ENCODE results near the gene ERBB2.
A peak's percentile ranks its signal among the peaks of the same experiment; 100 is the strongest.

Gene ERBB2

DNA sequence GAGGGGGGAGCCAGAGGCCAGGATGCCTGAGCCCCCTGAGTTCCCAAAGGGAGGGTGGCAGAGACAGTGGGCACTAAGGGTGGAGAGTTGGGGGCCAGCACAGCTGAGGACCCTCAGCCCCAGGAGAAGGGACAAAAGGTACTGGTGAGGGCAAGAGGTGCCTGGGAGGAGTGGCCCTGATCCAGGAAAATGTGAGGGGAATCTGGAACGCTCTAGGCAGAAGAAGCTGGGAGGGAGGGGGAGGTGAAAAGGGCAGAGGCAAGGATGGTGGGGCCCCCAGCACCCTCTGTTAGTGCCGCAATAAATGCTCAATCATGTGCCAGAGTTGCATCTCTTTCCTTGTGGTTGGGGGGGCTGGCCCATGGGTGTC, 33.6 kb upstream of the ERBB2 start:
- DNase-seq = no peak

DNA sequence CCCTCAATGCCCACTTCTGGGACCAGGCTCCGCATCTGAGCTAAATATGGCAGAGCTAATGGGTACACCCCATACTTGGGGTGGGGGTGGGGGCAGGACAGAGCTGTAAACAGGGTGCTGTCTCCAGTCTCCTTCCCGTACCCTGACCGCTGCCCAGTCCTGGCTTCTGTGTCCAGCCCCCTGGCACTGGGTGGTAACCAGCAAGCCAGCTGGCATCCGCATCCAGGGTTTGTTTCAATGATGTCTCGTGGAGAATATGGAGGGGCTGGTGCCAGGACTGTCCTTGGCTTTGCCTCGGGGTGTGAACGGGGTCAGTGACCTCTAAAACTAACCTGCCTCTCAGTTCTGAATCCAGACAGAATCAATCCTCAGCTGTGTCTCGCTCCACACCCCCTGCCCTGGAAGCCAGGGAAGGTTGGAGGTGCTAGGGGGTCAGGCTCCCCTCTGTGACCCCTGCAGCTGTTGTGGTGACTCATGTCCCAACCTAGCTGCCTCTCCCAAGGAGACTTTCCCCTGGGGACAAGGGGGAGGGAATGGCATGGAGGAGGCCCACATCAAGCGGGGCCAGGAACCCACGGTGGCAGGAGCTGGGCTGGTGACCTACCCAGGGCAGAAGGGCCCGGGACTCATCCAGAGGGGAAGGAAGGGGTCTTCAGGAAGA, 33.1 kb upstream of the ERBB2 start:
- DNase-seq = no peak

DNA sequence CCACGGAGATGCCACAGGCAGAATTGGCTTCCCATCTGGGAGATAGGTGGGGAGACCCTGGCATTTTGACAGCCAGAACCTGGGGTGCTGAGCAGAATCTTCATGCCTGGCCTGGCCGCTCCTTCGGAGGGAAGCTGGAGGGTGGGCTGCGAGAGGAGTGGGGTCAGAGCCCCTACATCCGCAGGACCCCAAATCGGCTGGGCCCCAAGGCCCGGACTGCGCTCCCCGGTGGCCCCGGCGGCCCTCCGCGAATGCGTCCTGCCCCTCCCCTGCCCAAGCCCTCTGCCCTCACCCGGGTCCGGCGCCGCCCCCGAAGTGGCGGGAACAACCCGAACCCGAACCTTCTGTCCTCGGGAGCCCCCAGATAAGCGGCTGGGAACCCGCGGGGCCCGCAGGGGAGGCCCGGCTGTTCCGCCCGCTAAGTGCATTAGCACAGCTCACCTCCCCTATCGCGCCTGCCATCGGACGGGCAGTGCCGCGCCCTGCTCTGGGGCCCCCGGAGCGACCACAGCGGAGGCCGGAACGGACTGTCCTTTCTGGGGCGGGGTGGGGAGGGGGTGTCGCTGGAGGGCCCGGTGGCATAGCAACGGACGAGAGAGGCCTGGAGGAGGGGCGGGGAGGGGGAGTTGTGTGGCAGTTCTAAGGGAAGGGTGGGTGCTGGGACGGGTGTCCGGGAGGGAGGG, 32.5 kb upstream of the ERBB2 start:
- DNase-seq = no peak

DNA sequence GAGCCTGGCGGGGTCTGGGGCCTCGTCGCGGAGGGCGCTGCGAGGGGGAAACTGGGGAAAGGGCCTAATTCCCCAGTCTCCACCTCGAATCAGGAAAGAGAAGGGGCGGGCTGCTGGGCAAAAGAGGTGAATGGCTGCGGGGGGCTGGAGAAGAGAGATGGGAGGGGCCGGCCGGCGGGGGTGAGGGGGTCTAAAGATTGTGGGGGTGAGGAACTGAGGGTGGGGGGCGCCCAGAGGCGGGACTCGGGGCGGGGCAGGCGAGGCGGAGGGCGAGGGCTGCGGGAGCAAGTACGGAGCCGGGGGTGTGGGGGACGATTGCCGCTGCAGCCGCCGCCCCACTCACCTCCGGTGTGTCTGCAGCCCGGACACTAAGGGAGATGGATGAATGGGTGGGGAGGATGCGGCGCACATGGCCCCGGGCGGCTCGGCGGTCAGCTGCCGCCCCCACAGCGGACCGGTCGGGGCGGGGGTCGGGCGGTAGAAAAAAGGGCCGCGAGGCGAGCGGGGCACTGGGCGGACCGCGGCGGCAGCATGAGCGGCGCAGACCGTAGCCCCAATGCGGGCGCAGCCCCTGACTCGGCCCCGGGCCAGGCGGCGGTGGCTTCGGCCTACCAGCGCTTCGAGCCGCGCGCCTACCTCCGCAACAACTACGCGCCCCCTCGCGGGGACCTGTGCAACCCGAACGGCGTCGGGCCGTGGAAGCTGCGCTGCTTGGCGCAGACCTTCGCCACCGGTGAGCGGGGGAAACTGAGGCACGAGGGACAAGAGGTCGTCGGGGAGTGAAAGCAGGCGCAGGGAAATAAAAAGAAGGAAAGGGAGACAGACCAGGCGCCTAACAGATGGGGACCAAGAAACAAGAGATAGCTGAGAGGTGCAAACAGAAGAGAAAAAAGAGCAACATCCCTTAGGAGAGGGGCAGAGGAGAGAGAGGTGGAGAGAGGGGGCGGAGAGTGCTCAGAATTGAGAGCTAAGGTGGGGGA, 31.6 kb upstream of the ERBB2 start, which contains the start of gene PNMT:
PNMT (plus strand) TSS at position 509 of the 980 bp plus-strand sequence; CDS start at position 532, 23 bp downstream.
- peak; percentile 79 for DNase-seq

DNA sequence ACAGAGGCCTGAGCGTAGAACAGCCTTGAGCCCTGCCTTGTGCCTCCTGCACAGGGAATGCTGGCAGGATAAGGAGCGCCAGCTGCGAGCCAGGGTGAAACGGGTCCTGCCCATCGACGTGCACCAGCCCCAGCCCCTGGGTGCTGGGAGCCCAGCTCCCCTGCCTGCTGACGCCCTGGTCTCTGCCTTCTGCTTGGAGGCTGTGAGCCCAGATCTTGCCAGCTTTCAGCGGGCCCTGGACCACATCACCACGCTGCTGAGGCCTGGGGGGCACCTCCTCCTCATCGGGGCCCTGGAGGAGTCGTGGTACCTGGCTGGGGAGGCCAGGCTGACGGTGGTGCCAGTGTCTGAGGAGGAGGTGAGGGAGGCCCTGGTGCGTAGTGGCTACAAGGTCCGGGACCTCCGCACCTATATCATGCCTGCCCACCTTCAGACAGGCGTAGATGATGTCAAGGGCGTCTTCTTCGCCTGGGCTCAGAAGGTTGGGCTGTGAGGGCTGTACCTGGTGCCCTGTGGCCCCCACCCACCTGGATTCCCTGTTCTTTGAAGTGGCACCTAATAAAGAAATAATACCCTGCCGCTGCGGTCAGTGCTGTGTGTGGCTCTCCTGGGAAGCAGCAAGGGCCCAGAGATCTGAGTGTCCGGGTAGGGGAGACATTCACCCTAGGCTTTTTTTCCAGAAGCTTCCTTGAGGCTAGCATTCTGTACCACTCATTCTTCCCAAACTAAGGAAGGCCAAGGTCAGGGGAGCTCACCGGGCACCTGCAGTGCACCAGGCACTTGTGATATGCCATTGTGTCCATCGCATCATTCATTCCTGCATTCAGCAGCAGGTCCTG, 29.7 kb upstream of the ERBB2 start:
- no peak for DNase-seq

DNA sequence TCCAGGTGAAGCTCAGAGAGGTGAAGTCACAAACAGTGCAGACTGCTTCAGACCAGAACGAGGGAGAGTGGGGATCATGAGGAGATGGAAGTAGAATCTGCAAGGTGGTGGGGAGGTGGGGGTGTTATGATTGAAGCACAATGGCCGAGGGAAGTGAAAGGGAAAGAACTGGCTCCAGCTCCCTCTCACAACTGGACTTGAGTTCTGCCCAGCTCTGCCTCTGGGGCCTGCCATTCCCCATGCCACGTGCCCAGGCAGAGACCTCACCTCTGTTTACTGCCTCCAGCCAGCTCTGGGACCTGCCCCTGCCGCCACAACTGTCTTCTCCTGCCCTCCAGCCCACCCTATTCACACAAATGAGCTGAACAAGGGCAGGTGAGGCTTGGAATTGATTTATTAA, 29.1 kb upstream of the ERBB2 start:
- DNase-seq = no peak

DNA sequence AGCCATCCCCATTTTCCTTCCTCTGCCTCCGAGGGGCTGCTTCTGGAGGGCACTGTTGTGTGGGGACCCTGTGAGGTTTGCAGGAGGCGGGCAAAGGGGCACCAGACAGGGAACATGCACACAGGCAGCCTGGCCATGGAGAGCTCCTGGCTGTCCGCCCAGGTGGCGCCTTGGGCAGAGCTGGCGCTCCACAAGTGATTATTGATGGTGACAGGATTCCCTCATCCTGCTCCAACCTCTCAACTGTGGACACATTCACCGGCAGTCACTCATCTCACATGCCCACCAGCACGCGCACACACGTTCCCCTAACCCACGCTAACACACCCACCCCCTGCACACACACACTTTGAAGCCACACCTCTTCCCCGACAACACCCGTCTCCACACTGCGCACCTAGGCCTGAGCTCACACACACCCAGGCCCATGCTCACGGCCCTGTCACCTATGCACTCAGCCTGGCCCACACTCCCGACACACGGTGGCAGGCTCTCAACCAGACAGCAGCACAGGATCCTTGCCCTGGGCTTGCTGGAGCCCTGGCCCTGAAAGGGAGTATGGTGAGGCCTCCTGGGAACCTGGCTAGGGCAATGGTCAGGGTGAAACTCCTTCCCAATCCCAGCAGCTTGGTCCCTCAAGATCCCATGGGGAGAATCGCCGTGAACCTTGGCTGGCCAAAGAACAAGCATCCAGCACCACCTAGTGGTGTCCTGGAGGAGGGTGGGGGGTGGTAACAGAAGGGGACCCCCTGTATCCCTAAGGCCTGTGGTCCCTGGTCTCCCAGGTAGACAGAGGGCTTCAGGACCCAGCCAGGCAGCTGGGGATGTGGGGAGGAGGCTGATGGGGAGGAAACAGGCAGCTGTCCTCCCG, 28.0 kb upstream of the ERBB2 start:
- DNase-seq = no peak

DNA sequence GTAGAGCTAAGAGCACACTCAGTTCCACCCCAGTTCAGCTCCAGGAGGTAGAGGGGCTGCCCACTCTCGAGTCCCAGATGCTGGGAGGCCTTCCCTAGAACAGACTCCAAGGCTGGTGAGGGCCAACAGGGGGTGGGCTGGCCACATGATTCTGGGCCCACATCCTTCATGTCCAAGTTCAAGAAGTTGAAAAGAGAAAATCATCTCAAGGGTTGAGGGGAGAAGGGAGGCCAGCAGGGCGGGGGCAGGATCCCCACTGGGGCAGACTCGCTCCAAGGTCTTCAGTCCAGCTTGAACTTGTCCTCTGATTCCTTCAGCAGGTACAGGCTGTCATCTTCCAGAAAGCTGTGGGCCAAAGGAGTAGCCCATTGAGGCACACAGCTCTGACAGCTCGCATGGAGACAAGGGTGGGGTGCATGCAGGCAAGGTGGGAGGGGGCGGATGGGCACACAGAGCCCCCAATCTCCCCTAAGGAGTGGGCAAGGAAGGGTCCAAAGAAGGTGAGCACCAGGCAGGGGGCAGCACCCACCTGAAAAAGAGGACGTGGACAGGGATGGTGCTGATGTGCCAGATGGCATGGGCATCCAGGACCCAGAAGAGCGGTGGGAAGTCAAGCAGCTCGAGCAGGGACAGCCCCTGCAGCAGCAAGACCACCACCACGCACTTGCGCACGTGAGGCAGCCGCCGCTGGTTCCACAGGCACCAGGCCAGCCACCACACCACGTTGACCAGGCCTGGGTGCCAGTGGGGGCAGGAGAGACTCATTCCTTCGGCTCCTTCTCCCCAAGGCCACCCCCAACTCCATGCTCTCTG, 27.1 kb upstream of the ERBB2 start:
- DNase-seq = no peak

DNA sequence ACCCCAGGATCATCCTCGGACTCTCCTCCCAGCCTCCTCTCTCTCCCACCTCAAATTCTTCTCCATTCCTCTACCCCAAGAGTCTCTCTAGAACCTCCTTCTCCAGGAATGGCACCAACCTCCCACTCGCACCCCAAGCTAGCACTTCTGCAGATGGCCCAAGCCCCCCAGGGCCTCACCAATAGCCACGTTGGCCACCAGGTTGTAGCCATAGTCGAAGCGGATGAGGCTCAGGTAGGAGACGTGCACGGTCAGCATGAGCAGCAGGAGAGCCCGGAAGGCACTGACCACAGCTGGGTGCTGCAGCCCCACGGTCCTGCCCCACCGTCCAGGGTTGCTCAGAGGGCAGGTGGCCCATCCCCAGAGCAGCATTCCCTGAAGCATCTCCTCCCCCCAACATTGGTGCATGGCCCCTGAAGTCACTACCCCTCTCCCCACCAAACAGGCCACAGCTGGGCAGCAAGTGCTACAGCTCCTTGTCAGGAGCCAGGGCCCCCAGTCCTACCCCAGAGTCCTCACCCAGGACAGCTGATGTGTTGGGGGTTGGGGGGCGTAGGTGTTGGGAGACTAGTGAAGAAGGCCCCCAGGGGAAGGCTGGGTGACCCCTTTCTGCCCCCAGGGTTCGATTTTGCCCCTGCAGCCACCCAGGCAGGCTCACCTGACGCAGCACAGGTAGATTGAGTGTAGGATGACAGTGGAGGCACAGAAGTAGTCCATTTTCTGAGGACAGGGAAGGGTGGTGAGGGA, 26.4 kb upstream of the ERBB2 start:
- no peak for DNase-seq

DNA sequence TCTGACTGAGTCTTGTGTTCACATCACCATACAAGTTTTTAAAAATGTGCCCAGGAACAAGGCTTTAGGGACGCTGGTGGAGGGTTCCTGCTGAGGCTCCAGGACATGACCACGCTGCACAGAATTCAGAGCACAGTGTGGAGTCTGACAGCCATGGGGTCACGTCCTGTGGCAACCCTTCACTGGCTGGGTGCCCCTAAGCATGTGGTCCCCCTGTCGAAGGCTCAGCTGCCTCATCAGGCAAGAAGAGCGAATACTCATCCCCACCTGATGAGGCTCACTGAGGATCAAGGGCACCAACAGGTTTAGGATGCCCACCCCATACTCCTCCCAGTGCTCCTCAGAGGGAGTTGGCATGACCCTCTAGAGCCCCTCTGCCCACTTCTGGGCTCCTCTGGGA, 25.7 kb upstream of the ERBB2 start:
- DNase-seq = no peak

DNA sequence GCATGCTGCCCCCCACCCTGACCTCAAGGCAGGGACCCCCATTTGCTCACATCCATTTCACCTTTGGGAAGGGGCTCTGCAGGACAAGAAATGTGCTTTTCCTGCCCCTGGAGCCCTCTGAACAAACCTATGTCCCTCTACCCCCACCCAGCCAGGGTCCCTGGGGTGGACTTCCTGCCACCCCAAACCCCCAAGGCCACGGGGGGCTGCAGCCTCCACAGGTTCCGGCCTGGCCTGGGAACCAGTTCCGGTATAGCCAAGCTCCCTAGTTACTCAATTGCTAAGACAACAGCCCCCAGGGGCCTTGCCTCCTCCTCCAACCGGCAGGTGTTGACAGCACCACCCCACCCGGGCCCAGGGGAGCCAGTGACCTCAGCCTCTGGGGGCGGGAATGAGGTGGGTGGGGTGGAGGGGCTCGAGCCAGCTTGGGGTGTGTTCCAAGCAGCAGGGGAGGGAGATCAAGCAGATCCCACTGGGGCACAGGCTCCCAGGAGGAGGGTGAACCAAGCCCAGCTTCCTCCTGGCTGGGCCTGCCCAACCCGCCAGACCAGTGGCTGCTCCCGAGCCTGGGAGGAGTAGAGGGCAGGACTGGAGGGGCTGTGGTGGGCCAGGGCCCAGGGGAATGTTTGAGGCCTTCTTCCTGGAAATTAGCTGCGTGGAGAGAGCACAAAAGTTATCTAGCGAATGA, 25.0 kb upstream of the ERBB2 start:
- peak; percentile 73 for DNase-seq

DNA sequence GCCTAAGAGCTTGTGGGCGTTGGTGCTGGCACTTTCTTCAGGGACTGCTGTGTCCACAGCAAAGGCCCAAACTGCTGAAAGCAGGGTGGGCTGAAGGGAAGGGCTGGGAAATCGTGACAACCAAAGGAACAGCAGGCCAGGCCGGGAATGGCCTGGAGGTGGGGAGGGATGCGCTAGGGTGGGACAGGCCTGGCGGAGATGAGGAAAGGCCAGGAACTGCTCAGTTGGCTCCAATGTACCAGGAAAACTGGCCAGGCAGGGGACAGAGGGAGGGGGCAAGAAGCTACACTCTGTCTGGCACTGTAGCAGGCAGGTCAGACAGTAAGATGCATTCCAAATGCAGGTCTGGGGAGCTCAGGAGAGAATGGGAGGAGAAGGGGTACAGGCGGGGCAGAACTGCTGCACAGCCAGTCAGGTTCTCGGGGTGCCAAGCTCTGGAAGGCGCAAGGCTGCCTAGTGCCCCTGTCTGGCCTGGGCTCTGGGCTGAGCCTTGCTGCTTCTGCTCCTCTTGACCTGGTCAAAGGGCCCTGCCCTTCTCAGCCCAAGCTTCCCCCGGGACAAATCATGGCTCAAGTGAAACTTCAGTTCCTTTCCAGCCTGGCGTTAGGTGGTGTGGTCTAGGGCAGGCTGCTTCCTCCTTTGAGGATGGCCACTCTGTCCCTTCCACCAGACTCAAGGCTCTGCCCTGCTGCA, 24.3 kb upstream of the ERBB2 start:
- no peak for DNase-seq

DNA sequence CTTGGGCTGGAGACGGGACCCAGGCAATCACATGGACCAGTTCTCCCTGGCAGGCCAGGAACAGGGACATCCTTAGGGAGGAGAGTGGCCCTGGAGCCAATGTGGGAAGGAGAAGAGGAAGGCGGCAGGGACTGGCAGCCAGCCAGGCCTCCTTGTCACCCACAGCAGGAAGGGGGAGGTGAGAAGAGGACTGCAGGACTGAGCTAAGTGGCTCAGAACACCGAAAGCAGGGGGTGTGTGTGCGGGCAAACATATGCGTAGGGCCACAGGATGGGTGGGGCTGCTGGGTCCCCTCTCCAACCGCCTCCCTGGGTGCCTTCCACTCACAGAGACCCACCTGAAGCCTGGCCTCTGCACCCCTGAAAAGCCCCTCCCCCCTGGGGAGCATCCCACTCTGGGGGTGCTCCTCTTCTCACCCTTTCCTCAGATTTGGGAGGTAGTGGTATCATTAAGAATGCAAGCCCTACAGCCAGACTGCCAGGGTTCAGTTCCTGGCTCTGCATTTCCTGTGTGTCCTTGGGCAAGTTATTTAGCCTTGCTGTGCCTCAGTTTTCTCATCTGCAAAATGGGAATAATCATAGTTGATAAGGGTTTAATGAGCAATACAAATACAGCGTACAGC, 23.6 kb upstream of the ERBB2 start:
- DNase-seq = peak; percentile 60

DNA sequence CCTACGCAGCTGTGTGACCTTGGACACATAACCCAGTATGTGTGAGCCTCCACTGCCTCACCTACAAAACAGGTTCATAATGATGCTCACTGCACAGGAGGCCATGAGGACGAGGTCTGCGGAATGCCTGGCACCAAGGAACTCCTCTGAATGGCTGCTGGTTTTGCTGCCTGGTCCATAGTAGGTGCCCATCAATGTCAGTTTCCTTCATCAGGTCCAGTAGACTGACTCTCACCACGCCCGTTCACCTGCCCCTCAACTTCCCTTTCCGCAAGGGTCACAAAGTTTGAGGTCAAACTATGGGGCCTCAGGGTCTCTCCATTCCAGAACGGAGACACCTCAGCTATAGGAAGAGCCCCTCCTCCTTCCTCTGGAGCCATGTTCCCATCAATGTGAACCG, 22.8 kb upstream of the ERBB2 start:
- no peak for DNase-seq

DNA sequence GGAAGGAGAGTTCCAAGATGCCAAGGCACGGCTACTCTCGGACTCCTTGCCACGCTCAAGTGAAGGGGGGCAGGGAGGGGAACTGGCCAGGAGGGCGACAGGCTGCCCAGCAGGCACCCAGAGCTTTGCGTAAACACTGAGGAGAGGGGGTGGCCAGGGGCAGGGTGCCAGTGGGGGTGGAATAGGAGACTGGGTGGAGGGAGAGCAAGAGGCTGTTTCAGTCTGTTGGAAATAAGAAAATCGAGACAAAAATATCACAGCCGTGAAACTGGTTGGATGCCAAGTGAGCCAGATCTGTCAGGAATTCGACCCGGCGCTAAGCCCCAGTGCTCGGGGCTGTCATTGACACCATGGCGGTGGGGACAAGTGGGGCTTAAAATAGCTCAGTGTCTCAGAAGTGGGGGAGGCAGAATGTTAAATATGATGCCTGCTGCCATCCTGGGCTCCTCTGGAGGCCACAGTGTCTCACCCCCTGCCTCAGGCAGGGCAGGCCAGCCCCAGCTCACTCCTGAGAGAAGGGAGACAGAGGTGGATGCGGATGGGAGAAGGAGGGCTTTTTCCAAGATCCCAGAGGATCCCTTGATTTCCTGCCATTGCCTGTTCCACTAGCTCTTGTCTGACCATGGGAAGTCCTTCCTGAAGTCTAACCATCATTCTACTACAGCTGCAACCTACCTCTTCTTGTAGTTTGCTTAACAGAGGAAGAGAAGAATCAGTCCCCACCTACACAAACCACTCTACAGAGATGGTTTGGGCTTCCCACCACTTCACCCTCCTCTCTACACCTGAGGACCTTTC, 22.1 kb upstream of the ERBB2 start:
- DNase-seq = peak; percentile 52

DNA sequence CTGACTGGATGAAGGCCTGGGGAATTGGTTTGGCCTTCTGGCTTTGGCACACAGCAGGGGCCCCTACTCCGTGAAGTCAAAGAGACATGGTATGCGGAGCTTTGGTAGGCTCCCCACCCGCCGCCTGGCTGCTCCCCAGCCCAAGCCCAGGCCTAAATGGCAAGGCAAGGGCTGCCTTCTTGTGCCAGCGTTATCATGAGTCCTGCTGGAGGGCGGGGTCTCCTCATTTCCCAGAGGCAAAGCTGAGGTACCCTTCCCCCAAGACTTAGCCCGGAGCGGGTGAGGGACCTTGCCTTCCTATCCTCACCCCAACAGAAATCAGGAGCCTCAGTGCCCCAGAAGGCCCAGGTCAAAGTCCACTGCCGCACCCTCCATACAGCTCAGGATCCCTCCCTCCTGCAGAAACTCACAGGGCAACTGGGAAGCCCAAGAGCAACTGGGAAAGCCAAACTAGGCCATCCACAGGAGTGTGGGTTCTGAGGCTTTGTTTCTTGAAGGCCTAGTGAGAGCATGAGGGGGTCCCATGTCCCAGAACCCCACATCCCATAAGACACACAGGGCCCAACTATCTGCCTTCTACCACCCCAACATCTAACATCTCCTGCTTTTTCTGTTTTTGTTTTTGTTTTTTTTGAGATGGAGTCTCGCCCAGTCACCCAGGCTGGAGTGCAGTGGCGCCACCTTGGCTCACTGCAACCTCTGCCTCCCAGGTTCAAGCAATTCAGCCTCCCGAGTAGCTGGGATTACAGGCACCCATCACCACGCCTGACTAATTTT, 21.3 kb upstream of the ERBB2 start:
- DNase-seq = no peak

Measured in NCI-H2171 (cell line).